GOT3 (cell line): ENCODE data around the gene SLC22A2.
"Not testable (repeated sequence)": the region's sequence is repeated elsewhere in the genome, so short reads cannot be mapped to it uniquely, and the experiment has no call there.

Experiments
- DNase-seq: peaks from one replicate; lab custom pipeline; 2025; ENCODE audit warnings: mixed read lengths; lab: John Stamatoyannopoulos, UW

The SLC22A2 gene

GRCh38 chr6:160248538-160248937 lies 10.1 kb downstream of the SLC22A2 start:
- DNase-seq, result no peak

DNA sequence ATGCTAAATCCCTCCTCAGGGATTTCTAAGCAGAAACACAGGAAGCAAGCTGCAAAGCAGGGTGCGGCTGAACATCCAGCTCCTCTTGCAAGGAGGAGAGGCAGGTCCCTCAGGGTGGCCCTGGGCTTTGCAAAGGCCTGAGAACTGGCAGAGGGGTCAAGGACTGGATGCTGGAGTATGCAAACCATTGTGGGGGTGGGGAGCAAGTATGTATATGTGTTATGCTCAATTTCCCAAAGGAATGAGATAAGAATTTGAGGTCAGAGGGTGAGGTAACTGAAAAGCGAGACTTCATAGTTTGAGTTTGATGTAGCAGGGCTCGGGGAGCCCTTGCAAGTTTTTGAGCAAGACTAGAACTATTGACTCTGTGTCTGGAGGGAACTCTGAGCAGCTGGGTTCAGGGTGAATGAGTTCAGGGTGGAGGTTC lies 11.2 kb downstream of the SLC22A2 start:
- DNase-seq, result no peak

- no peak for DNase-seq
Observed at GRCh38 chr6:160240691-160241084, 17.9 kb downstream of the SLC22A2 start.

GRCh38 chr6:160239929-160240690 lies 18.5 kb downstream of the SLC22A2 start:
- DNase-seq, result no peak

GRCh38 chr6:160238761-160239751 lies 19.6 kb downstream of the SLC22A2 start:
- no peak for DNase-seq

DNA sequence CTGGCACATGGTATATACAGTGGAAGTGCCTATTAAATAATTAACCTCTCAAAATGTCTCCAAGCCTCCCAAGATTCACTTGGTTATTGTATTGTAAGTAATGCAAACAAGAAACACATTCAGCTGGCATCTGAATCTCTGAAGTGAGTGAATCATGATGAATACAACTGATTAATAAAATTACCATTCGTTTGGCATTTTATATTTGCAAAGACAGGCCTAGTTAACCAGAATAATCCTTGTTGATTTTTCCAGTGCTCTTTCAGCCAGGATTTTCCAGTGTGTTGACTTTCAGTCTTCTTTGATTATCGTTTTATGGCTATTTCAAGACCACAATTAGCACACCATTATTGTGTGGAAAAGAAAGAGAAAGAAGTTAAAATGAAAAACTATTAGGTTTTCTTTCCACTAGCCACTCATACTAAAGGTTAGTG lies 20.3 kb downstream of the SLC22A2 start:
- DNase-seq, result no peak

- DNase-seq, result not testable (repeated sequence)
Observed at GRCh38 chr6:160237597-160238275, 20.9 kb downstream of the SLC22A2 start.

DNA sequence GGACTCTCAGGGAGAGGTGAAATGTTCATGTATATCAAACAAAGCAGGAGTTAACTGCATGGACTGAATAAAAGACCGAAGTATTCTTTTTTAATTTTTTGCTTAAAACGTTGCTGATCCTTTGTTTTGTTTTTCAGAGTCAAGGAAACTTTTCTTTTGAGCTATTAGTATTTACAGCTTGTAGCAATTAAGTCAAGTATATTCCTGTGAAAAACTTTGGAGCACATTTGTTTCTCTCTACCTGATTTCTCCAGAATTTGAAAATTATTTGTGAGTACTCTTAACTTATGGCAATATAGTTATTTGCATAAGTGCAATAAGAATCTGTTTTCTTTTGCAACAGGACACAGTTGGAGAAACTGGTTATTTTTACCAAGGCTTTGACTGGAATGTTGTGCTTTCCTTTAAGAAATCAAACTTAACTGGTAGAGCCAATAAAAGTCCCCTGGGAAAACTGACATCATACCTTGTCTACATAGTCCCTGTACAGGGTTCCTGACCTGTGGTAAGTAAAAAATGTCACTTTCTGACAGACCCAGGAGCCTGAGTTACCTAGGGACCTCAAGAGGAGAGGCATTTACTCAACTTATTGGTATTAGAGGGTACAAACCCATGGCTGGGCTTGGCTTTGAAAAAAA lies 22.3 kb downstream of the SLC22A2 start:
- not testable (repeated sequence) for DNase-seq

GRCh38 chr6:160233950-160234640 lies 24.5 kb downstream of the SLC22A2 start:
- not testable (repeated sequence) for DNase-seq

DNA sequence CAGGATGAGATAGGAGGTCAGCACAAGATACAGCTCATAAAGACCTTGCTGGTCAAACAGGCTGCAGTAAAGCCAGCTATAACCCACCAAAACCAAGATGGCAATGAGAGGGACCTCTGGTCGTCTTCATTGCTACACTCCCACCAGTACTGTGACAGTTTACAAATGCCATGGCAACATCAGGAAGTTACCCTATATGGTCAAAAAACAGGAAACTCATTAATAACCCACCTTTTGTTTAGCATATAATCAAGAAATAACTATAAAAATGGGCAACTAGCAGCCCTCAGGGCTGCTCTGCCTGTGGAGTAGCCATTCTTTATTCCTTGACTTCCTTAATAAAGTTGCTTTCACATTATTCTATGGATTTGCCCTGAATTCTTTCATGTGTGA lies 30.9 kb downstream of the SLC22A2 start:
- DNase-seq, result no peak

GRCh38 chr6:160227038-160227768 lies 31.4 kb downstream of the SLC22A2 start:
- DNase-seq, result no peak

GRCh38 chr6:160226118-160226591 lies 32.5 kb downstream of the SLC22A2 start:
- DNase-seq, result no peak

DNA sequence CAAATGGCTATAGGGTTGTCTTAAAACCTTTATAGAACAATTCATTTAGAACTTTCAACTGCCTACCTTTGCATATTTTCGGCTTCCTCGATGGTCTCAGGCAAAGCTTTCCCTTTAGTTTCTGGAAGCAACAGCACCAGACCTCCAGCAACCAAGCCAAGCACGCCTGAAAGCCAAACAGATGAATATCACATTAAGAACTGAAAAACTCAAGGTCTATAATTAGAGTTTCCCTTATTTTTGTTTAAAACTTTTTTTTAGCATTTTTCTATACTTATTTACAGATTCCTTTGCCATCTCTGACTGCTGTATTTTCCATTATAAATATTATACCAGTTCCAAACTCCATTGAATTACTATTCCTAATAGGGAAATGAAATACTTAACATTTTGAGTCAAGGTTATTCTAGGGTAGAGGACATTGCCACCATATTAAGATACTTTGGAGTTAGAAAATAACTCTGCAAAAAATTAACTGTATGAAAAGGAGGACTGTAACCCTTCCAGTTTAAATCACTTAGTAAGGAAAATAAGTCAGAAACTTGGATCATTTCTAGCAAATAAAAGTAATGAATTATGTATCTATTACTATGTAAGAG lies 33.9 kb downstream of the SLC22A2 start:
- DNase-seq, result no peak

GRCh38 chr6:160222491-160222890 lies 36.1 kb downstream of the SLC22A2 start:
- no peak for DNase-seq

DNA sequence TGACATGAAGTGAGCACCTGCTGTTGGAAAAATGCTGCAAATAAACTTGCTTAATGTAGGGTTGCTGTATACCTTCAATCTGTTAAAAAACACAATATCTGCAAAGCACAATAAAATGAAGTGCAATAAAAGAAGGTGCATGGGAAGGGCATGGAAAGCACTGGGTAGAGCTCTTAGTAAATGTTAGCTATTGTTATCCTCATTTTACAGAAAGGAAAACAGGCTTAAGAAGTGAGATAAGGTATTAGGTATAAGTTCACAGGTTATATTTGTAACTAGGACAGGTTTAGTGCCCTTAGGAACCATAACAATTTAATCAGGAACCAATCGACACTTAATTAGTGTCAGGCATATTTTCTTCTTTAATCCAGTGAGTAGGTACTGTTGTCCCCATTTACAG lies 36.7 kb downstream of the SLC22A2 start:
- DNase-seq, result no peak

DNA sequence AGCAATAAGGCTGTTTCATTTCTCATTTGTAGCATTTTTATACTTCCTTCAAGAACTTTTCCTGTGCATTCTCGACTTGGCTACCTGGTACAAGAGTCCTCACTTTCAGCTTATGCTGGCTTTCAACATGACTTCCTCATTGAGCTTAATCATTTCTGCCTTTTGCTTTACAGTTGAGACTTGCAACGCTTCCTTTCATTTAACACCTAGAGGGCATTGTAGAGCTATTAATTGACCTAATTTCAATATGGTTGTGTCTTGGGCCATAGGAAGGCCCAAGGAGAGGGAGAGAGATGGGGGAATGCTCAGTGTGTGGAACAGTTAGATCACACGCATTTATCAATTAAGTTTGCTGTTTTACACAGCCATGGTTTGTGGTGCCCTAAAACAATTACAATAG lies 37.2 kb downstream of the SLC22A2 start:
- DNase-seq, result no peak

DNA sequence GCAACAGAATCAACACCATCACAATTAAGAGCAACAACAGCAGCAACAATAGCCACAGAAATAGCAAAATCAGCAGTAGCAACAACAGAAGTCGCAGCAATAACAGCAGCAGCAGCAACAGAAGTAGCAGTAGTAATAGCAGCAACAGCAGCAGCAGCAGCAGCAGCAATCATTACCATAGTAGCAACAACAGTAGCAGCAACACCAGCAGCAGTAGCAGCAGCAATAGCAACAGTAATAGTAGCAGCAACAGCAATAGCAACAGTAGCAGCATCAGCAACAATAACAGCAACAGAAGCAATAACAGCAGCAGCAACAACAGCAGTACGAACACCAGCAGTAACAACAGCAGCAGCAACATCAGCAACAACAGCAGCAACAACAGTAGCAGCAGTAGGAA lies 39.8 kb downstream of the SLC22A2 start:
- no peak for DNase-seq

DNA sequence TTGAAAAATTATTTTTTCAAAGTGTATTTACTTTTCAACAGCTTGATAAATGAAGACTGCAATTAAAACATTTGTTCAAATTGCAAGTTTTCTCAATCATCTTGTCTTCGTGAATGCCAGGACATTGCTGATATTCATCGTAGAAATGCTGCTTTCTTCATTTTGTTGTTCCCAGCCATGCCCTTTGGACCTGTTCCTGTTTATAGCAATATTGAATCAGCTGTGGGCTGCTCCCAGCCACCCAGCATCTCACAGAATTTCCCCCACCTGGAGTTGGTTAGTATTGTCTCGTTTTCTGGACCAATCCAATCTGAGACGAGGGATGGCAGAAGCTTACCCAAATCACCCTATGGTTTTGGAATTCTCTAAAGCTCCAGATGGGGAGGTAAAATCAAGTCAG lies 40.8 kb downstream of the SLC22A2 start:
- DNase-seq, result no peak

DNA sequence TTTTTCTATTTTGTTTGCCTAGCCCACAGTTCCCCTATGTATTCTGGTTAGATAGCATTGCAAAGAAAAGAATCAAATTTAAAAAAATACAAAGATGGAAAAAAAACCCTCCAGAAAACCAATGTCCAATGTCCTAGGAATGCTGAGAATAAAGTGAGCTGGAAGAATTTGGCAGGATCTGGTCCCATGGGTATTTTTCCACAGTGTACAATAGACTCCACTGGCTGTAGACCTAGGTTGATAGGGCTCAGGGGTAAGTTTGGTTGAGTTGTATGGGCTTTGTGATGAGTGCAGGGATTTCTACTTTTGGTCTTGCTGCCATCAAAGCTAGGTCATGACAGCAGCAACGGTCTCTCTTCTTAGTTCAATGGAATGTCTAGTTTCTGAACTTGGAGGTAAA lies 41.5 kb downstream of the SLC22A2 start:
- no peak for DNase-seq

GRCh38 chr6:160215232-160215631 lies 43.4 kb downstream of the SLC22A2 start:
- no peak for DNase-seq
